Left colon (tissue), 2 donors: ENCODE data around the gene ARPIN. TPM values are rescaled to one million over a fixed set of nuclear protein-coding genes. Genes with fewer than 3 reads are reported as not detected.
A peak's percentile ranks its signal among the peaks of the same experiment; 100 is the strongest.

ENCODE experiments used
- ATAC-seq: fragments of 200-7000 bp; cut with Tn5 transposase; one replicate; pipeline ENCODE4 v1.9.1; 2020; ENCODE audit warnings: mild to moderate bottlenecking, moderate library complexity
- DNase-seq, 2 donors: peaks; one replicate each; pipeline ENCODE4 v3.0.0-alpha.2; 2020
- intact Hi-C, 2 donors: fragments of 100-400 bp; cut with DNase I in 1 of 2; cut with micrococcal nuclease in 1 of 2; formaldehyde crosslinking; loops; one replicate each; pipeline versions ENCODE4 v1.11.2 to v1.14.0; 2022; cut with DNase I, micrococcal nuclease
- total RNA-seq, 2 donors: library from RNA; stranded (reverse); fragmentation: NEBNext Ultra II Directional; extraction: Animal tissue kit (Norgen Biotek cat#: 25700); gene quantifications; one replicate each; pipeline ENCODE4 v1.2.1, GENCODE V29; 2021
- donor health status: DM: no; HTN: no; CAD: no.
- donor health status: DM: yes; HTN: yes; CAD: no.

Gene ARPIN
- total RNA-seq, 2 donors from 2014 or later, result 40.0 to 40.4 TPM

GRCh38 chr15:89916660-89917059 is 3.9 kb upstream of the ARPIN start:
- intact Hi-C loops, result no loop called here
- no peak for DNase-seq
- no peak for ATAC-seq

DNA sequence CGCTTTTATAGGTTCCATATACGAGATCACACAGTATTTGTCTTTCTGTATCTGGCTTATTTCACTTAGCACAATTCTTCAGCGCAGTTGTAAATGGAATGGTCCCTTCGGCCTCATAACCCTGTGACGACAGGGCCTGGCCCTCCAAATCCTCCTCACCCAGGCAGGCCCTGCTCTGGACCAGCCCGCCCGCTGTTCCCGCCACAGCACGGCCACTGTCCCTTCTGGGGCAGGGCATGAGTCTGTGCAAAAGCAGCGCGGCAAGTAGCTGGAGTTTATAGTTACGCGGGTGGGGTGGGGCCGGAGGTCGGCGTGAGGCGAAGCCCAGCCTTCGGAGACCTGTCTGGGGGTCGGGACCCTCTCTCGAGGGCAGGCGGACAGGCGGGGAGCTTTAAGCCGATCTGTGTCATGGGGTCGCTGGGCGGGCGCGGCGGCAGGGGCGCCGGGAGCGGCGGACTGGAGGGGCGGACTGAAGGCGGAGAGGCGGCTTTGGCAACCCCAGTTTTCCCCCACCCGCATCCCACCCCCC is 543 bp downstream of the ARPIN start:
- peak; percentile 70 to 76 for DNase-seq
- peak; percentile 78 for ATAC-seq
- intact Hi-C loops, result no loop called here

DNA sequence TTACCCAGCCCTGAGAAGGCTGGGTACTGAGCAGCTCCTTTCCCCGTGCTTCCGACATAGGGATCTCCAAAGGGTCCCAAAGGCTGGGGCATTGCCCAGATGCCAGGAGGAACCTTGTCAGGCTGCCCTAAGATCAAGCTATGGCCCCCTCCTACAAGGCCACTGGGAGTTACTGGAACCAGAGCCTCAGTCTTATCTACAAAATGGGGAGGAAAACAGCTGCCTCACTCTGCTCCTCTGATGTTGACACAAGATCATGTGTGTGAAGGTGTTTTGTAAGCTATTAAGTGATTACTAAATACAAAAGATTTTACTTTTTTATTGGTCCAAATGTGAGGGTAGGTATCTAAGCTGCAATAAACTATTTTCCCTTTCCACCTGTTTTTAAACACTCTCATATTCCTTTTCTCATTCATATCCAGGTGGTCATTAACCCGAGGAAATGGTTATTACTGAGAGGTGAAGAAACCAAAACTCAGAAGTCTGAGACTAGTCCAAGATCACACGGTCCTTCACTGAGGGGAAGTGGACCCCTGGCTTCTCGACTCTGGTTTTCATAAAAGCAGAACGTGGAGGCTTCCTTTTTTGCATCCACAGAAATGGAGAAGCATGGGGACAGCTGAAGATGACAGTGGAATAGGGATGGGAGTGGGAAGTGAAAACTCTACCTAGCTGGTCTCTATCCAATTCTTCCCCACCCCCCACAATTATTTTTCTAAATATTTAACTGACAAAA is 1.7 kb downstream of the ARPIN start:
- intact Hi-C loops, result no loop called here
- DNase-seq (no peak), ATAC-seq (no peak)

DNA sequence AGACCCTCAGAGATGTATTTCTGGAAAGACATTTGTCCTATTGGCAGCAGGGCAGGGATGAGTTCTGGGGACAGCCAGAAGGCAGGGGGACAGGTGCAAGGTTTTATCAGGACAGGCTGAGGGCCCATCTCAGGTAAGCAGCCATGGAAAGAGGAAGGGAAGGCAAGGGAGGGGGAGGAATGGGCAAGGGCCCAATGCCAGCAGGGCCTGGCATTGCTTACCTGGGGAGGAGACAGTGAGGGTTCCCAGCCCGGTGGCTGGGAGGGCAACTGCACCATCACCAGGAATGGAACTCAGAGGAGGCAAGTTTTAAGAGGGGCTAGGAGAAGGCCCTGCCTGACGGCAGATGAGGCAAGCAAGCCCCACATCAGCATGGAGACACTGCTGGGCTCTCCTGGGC is 3.1 kb downstream of the ARPIN start:
- ATAC-seq (no peak), DNase-seq (no peak)
- intact Hi-C loops, result no loop called here

DNA sequence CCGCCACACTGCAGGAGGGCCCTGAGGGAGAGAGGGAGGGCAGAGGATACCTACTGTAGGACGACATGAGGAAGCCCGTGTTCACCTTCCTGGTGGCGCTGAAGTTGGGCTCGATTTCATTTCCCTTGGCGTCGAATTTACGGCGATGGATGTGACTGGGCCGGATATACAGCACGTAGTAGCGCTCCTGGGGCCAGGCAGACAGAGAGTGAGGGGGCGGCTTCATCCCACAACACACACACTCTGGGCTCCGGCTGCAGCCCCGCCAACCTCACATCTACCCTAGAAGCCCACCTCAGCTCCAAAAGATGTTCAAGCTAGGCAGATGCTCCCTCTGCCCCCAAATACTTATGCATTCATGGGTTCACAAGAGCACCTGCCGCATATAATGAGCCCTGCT is 4.5 kb downstream of the ARPIN start:
- intact Hi-C loops, result no loop called here

DNA sequence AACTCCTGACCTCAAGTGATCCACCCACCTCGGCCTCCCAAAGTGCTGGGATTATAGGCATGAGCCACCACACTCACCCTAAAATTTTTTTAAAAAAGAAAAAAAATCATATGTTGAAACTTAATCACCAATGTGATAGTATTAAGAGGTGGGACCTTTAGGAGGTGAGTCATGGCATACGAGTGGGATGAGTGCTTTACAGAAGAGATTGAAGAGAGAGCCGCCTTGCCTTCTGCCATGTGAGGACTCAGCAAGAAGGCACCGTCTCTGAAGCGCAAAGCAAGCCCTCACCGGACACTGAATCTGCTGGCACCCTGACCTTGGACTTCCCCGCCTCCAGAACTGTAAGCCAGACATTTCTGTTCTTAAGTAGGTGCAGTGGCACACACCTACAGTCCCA is 5.5 kb downstream of the ARPIN start:
- DNase-seq, result no peak
- ATAC-seq, result no peak
- intact Hi-C loops, result no loop called here

More for the DNA sequence above, 4.5 kb downstream of the ARPIN start:
- DNase-seq, result no peak
- ATAC-seq, result no peak

DNA sequence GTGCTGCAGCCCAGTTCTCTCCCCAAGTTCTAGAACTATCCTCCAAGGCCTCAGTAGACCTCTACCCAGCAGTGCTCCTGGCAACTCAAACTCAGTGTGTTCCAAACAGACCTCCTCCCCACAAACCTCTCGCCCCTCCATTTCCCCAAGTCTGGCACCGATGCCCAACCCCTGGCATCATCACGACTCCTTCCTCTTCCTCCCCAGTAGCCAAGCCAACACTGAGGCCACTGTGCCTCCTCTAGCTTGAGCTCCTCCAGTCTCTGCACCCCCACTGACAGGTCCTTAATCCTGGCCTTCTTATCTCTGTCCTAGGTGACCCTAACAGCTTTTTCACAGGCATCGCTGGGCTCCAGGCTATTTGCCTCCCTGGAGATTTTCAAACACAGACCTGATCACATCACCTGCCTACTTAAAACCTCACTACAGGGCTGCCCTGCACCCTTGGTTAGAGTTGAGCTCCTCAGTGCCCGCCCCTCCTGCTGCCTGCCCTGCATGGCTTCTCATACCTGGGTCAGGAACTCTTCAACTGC is 6.8 kb downstream of the ARPIN start:
- ATAC-seq (no peak), DNase-seq (no peak)
- intact Hi-C loops, result no loop called here

DNA sequence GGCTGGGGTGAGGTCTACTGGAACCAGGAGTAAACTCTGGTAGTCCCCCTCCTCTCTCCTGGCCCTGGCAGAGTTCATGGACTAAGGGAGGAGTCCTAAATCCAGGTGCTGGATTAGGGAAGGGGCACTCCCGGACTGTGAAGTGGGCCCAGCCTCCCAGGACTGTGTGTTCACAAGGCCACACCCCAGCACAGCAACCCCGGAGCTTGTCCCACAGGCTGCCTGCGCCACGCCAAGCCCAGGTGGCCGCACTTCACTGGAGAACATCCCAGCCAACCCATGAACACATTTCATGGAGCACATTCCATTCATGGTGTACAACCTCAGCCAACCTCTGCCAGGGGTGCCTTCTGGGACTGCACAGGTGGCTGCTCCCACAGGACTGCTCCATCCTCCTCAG is 8.2 kb downstream of the ARPIN start:
- DNase-seq (no peak), ATAC-seq (peak; percentile 49)
- intact Hi-C loops, result no loop called here

GRCh38 chr15:89903858-89904130 is 9.0 kb downstream of the ARPIN start:
- intact Hi-C loops, result no loop called here
- ATAC-seq, result no peak

DNA sequence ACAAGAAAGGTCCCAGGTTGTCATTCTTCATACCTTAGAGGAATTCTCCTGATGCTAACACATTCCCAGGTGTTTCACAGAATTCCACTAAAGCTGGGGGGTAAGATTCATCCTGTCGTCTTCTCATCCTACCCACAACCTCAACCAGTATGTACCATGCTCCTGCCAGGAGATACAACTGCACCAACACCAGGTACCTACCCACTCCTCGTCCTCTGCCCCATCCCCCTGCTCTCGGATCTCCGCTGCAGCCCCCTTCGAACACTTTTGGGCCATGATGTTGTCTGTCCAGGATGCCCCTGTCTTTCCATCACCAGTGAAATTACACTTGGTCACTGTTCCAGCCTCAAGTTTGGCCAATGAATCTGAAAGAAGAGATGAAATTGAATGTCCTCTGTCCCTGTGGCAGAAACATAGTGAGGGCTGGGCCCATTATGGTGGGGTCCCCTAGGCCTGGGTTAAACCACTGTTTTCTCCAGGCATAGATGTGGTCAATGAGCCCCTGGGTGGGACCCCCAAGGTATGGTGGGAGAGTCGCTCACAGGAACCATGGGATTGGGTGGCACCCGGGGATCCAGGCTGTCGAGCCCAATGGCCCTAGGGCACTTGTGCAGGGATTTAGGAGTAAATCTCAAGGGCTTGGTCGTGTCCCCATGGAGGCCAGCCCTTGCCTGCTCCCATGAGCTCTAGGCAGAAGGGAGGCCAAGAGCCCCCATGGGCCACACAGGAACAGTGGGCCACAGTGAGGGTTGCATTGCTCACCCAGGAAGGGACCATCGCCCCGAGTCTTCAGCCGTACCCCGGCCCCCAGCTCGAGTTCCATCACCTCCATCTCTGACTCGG is 9.5 kb downstream of the ARPIN start:
- DNase-seq (no peak), ATAC-seq (no peak)
- intact Hi-C loops, result no loop called here

More at GRCh38 chr15:89903858-89904130, 9.0 kb downstream of the ARPIN start:
- no peak for DNase-seq

GRCh38 chr15:89900849-89901248 is 11.9 kb downstream of the ARPIN start:
- intact Hi-C loops, result no loop called here
- ATAC-seq (no peak), DNase-seq (no peak)

DNA sequence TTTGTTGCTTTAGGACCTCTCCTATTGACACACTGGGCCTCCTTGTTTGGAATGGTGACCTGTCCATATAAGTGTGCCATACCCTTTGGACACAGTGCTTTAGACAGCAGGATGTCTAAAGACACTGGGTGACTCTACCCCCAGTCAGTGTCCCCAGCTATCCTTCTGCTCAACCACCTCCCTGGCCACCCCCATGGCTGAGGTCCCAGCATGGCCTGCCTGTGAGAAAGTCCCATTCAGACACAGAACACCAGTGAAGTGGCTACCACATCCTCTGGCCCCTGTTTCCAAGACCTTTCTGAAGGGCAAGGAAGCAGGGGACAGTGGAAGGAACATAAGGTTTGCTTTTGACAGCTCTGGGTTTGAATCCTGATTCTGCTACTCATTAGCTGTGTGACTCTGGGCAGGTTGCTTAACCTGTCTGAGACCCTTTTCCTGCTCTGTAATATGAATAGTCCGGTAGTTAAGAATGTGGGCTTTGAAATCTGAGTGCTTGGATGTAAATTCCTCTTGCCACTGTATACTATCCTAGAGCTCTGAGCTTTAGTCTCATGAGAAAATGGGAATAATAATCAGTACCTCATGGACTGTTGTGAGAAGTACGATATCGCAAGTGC is 12.7 kb downstream of the ARPIN start:
- DNase-seq, result no peak
- intact Hi-C loops, result loop anchor here in 1 of 2 donors (10.0 kb wide), 1 partner anchor 175 kb away; no protein-coding TSS in a partner anchor
- ATAC-seq, result peak; percentile 21

GRCh38 chr15:89899295-89899945 is 13.3 kb downstream of the ARPIN start:
- intact Hi-C loops, result loop anchor here in 1 of 2 donors (10.0 kb wide), 1 partner anchor 175 kb away; no protein-coding TSS in a partner anchor
- no peak for DNase-seq
- peak; percentile 51 for ATAC-seq

DNA sequence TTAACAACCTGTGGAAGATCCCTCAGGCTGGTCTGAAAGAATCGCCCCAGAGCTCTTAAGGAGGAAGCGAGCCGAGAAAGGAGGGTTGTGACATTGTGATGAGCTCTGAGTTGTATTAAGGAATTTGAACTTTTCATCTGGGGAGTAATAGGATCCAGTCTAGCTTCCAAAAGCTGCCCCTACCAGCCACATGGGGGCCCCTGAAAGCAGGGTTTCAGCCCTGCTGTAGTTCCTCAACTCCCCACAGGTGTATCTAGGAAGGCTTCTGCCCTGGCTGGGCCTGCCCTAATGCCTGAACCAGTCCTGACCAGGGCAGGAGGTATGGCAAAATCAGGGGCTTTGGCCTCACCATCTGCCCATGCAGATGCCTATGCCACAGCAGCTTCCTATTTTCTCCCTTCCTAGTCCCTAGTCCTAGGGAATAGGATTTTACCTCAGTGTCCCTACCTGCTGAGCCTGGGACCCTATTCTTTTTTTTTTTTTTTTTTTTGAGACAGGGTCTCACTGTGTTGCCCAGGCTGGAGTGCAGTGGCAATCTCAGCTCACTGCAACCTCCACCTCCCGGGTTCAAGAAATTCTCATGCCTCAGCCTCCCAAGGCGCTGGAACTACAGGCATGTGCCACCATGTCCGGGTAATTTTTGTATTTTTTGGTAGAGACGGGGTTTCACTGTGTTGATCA is 14.0 kb downstream of the ARPIN start:
- intact Hi-C loops, result loop anchor here in 1 of 2 donors (10.0 kb wide), 1 partner anchor 176 kb away; no protein-coding TSS in a partner anchor
- peak; percentile 57 for ATAC-seq
- peak in 1 of 2 donors; percentile 55 for DNase-seq

- no peak for ATAC-seq
- no peak for DNase-seq
- intact Hi-C loops, result loop anchor here in 1 of 2 donors (10.0 kb wide), 1 partner anchor 177 kb away; no protein-coding TSS in a partner anchor
Observed at GRCh38 chr15:89898146-89898545, 14.6 kb downstream of the ARPIN start.

GRCh38 chr15:89893696-89894447 is 18.9 kb downstream of the ARPIN start, which contains the start of gene AP3S2:
Gene AP3S2 (minus strand): TSS chr15:89893994. CDS start chr15:89893949, 45 bp downstream.
- ATAC-seq (peak; percentile 92), DNase-seq (peak; percentile 92)
- intact Hi-C loops, result loop anchor here in 1 of 2 donors (10.0 kb wide), 1 partner anchor 181 kb away; no protein-coding TSS in a partner anchor

DNA sequence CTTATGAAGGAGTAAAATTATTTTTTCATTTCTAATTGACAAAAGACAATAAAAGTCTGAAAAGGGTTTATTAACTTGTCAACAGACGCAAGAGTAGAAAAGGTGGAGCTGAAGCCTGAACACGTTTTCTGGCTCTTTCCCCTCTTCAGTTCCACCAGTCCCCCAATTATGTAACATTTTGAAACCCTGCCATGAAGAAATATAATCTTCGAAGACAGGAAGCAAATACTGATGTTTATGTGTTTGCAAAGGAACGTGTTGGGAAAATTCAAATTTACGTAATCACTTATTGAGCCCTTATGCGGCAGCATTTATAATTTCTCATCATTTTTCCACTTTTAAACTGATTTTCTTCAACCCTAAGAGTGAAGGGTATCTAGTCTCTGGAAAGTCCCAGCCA is 19.7 kb downstream of the ARPIN start:
- intact Hi-C loops, result loop anchor here in 1 of 2 donors (10.0 kb wide), 1 partner anchor 182 kb away; no protein-coding TSS in a partner anchor
- DNase-seq, result no peak
- ATAC-seq, result no peak
